A673 (cell line): ENCODE data around the gene OMP.

Experiments used
- CTCF ChIP-seq: fragments of 300-800, 200-600 bp; sonication (generic); conservative IDR thresholded peaks from 2 replicates; pipeline ENCODE4 v1.5.1; 2017; ENCODE audit warnings: low read depth, mild to moderate bottlenecking, antibody characterized with exemption, low read length, moderate library complexity, mixed read lengths
- EZH2 ChIP-seq: fragments of 200-600 bp; sonication (generic); IDR thresholded peaks from 2 replicates; pipeline ENCODE4 v1.6.1; 2017; ENCODE audit warnings: borderline replicate concordance, low read depth, mild to moderate bottlenecking, mixed read lengths, antibody characterized with exemption, low read length; ENCODE audit not compliant: poor library complexity, severe bottlenecking

GRCh38 chr11:77144196-77144856 lies 41.7 kb downstream of the OMP start:
- TF ChIP-seq EZH2 (no peak), CTCF (no peak)
